ENCODE results near the gene CHRNB1.

Gene CHRNB1

DNA sequence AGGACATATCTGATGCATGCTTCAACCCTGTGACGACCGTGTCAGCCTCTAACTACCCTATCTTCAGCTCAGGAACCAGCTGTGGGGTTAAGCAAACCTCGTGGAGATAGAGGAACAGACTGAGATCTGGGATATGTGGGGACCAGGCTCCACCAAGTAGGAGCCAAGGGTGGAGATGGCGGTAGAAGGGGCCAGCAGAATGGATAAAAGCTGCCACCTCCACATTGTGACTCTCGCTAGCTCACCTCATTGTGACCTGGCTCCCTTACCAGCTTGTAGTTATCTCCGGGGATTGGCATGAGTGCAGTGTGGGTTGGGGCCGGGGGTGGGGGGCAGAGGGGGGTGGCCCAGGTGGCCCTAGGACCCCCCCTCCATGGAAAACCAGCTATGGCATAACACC, 19.5 kb upstream of the CHRNB1 start, which contains the start of gene SPEM2:
SPEM2 (plus strand) TSS at position 301 of the 400 bp plus-strand sequence; CDS start at position 374, 73 bp downstream.
- H3K4me3 ChIP-seq (ENCODE audit: low read length): no peak within 1 kb of the TSS
- TF ChIP-seq ZNF274 (IDR thresholded peaks at IDR 0.05; ENCODE audit: low read depth, low read length): no peak

DNA sequence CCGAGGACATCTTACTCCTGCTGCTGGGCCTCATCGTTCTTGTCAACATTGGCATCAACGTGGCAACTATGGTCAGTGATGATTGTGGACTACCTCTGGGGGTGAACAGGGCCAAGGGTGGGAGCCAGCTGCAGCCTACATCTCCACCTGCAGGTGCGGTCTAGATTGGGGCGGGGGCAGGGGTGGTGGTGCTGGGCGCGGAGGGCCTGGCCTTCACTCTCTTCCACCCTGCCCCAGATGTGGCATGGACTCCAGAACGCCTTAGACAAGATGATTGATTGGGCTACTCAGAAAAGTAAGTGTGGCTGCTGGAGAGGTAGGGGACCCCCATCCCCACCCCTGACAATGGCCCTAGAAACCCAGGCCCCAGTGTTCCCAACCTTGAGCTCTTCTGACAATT, 19.1 kb upstream of the CHRNB1 start:
- TF ChIP-seq ZNF274 (IDR thresholded peaks at IDR 0.05; ENCODE audit: low read depth, low read length): no peak
- no peak overlapping the region for H3K4me3 ChIP-seq (ENCODE audit: low read length)

DNA sequence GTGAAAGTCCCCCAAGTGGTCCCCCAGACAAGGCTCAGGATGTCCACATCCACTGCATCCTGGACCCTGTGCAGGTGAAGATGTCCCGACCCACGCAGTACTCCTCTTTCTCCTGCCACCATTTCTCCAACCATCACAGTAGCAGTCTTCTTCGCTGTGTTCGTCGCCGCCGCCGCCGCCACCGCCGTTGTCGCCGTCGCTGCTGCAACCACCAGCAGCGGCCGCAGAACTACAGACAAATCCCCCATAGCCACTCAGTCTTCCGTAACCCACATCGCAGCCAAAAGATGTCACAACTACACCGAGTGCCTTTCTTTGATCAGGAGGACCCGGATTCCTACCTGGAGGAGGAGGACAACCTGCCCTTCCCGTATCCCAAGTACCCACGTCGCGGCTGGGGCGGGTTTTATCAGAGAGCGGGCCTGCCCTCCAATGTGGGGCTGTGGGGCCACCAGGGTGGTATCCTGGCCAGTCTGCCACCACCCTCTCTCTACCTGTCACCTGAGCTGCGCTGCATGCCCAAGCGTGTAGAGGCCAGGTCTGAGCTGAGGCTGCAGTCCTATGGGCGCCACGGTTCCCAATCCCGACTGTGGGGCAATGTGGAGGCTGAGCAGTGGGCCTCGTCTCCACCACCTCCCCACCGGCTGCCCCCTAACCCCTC, 18.5 kb upstream of the CHRNB1 start:
- H3K4me3 ChIP-seq (ENCODE audit: low read length): no peak overlapping the region
- TF ChIP-seq ZNF274 (IDR thresholded peaks at IDR 0.05; ENCODE audit: low read depth, low read length): no peak

DNA sequence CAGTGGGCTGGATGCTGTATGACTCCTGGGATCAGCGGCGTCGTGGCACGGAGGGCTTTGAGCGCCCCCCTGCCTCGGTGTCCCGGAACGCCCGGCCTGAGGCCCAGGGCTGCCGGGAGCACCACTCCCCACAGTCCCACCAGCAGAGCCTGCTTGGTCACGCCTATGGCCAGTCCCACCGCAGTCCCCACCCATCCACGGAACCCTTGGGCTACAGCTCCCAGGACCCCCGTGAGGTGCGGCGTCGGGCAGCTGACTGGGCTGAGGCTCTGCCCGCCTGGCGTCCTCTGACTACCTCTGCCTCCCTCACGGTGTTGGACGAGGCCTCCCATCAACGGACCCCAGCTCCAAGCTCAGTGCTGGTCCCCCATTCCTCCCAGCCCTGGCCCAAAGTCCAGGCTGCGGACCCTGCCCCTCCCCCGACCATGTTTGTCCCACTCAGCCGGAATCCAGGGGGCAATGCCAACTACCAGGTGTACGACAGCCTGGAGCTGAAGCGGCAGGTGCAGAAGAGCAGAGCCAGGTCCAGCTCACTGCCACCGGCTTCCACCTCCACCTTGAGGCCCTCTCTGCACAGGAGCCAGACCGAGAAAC, 17.9 kb upstream of the CHRNB1 start:
- no peak for TF ChIP-seq ZNF274 (IDR thresholded peaks at IDR 0.05; ENCODE audit: low read depth, low read length)
- no peak overlapping the region for H3K4me3 ChIP-seq (ENCODE audit: low read length)

DNA sequence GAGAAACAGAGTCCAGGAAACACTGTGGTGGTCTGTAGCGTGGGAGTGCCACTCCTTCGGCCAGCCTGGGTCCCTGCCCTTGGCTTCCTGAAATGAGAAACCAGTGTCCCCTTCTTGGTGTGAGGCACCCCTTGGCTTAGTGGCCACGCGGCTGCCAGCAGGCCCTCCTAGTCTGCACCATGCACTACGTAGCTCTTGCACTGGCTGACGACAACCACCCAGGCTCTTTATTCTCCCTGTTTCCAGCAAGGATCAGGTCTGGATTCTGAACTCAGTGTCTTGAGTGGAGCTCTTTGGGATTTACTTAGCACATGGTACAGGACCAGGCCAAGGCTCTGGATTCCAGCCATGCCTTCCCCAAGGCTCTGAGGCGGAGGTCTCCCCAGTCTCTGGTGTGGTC, 17.3 kb upstream of the CHRNB1 start:
- H3K4me3 ChIP-seq (ENCODE audit: low read length): no peak overlapping the region
- no peak for TF ChIP-seq ZNF274 (IDR thresholded peaks at IDR 0.05; ENCODE audit: low read depth, low read length)

DNA sequence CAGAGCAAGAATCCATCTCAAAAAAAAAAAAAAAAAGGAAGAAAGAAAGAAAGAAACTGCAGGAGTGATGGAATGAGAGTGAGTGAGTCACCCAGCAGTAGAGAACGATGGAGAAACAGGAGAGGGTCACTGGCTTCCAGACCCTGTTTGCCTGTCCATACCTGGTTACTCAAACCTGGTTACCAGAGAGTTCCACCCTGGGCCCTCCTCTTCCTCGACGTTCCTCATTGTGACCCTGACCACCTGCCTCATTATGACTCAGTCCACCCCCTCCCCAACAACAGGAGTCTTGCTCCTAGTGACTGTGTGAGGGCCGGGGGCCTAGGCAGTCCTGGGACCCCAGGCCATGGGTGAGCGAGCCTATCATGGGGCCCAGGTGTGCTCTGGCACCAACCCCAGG, 16.3 kb upstream of the CHRNB1 start, which contains the start of gene SPEM3:
SPEM3 (plus strand) TSS at position 301 of the 400 bp plus-strand sequence; CDS start at position 347, 46 bp downstream.
- no peak for TF ChIP-seq ZNF274 (IDR thresholded peaks at IDR 0.05; ENCODE audit: low read depth, low read length)
- H3K4me3 ChIP-seq (ENCODE audit: low read length): no peak within 1 kb of the TSS

DNA sequence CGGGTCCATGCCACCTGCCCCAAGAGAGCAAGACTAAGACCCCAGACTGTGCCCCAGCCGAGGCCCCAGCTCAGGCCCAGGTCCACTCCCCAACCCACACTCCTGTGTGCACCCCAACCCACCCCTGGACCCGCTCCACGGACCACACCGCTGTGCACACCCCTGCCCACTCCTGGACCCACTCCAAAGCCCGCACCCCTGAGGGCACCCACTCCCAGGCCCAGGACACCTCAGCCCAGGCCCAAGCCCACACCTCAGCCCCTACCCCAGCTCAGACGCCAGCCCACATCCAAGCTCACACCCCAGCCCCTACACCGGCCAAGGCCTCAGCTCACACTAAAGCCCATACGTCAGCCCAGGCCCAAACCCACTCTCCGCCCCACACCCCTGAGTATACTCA, 15.1 kb upstream of the CHRNB1 start:
- H3K4me3 ChIP-seq (ENCODE audit: low read length): no peak overlapping the region
- TF ChIP-seq ZNF274 (IDR thresholded peaks at IDR 0.05; ENCODE audit: low read depth, low read length): no peak

DNA sequence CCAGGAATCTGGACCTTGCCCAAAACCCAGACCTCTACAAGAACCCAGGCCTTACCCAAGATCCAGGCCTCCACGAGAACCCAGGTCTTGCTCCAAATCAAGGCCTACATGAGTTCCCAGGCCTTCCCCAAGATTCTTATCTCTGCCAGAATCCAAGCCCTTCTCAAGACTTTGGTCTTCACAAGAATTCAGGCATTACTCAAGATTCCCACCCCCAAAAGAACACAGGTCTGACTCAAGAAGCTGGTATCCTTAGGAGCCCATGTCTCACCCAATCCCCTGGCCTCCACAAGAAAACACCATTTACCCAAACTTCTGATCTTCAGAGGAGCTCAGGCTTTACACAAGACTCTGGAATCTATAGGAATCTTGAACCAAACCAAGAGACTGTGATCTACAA, 13.6 kb upstream of the CHRNB1 start:
- no peak for TF ChIP-seq ZNF274 (IDR thresholded peaks at IDR 0.05; ENCODE audit: low read depth, low read length)
- H3K4me3 ChIP-seq (ENCODE audit: low read length): no peak overlapping the region

DNA sequence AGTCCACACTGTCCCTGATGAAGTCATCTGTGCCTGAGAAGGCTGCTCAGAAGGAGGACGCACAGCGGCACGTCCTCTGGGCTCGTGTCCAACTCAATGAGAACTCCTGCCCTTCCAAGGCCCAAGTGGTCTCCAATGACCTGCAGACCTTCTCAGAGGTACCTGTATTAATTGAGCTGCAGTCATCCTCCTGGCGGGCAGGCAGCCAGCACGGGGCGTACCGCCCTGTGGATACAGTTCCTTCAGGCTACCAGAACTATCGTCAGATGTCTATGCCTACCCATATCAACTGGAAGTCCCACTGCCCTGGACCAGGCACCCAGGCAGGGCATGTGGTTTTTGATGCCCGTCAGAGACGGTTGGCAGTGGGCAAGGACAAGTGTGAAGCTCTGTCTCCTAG, 12.6 kb upstream of the CHRNB1 start:
- TF ChIP-seq ZNF274 (IDR thresholded peaks at IDR 0.05; ENCODE audit: low read depth, low read length): no peak
- H3K4me3 ChIP-seq (ENCODE audit: low read length): no peak overlapping the region

DNA sequence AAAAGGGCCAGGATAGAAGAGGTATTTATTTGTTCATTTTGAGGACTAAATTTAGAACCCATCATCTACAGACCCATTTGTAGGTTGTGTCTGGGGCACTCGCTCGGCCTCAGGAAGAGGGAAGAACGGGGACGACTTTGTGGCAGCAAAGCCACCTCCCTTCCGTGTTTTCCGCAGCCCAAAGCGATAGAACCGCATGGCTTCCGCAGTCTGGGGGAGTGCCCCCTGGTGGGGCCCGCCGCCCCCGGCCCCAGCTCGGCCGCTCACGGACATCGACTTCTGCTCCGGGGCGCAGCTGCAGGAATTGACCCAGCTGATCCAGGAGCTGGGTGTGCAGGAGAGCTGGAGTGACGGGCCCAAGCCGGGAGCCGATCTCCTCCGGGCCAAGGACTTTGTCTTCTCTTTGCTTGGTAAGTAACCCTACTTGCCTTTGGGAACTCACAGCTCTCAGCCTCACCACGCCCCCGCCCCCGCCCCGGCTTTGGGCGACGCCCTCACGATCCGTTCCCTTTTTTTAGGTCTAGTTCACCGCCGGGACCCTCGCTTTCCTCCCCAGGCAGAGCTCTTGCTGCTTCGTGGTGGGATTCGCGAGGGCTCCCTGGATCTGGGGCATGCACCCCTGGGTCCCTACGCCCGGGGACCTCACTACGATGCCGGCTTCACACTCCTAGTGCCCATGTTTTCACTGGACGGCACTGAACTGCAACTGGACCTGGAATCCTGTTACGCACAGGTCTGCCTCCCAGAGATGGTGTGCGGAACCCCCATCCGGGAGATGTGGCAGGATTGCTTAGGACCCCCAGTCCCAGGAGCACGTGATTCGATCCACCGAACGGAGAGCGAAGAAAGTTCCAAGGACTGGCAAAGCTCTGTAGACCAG, 8.9 kb upstream of the CHRNB1 start:
- no peak for TF ChIP-seq ZNF274 (IDR thresholded peaks at IDR 0.05; ENCODE audit: low read depth, low read length)

DNA sequence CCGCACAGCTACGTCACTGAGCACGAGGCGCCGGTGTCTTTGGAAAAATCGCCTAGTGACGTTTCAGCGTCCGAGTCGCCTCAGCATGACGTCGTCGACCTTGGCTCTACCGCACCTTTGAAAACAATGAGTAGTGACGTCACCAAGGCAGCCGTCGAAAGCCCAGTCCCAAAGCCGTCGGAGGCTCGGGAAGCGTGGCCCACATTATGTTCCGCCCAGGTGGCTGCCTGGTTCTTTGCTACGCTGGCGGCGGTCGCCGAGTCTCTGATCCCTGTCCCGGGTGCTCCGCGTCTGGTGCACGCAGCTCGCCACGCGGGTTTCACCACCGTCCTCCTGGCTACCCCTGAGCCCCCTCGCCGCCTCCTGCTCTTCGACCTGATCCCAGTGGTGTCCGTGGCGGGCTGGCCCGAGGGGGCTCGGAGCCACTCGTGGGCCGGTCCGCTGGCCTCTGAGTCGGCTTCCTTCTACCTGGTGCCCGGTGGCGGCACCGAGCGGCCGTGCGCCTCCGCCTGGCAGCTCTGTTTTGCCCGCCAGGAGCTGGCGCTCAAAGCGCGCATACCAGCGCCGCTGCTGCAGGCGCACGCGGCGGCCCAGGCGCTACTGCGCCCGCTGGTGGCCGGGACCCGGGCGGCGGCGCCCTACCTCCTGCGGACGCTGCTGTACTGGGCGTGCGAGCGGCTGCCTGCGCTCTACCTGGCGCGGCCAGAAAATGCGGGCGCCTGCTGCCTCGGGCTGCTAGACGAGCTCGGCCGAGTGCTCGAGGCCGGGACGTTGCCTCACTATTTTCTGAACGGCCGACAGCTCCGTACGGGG, 8.1 kb upstream of the CHRNB1 start:
- TF ChIP-seq ZNF274 (IDR thresholded peaks at IDR 0.05; ENCODE audit: low read depth, low read length): no peak
- peak overlapping the region; percentile 61; the same call in 1 of the 2 replicates for H3K4me3 ChIP-seq (ENCODE audit: low read length)

More for the DNA sequence above, 8.9 kb upstream of the CHRNB1 start:
- peak overlapping the region; percentile 61 for H3K4me3 ChIP-seq (ENCODE audit: low read length)

DNA sequence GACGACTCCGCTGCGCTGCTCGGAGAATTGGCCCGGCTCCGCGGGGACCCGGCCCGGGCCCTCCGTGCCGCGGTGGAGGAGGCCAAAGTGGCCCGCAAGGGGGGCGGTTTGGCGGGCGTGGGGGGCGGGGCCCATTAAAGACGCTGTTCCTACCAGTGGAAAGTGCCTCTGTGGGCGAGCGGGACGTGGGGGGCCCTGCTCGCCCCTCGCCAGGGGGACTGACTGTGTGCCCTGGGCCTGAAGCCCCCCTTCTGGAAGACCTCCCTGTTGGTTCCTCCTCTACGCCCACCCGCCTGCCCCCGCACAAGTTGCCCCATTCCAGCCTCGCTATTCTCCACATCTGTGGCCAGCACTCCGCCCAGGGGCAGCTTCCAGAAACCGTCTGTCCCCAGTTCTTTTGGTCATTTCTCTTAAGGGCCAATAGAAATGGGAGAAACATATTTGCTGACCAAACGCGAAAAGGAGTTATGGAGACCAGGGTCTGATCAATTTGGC, 7.4 kb upstream of the CHRNB1 start:
- H3K4me3 ChIP-seq (ENCODE audit: low read length): no peak overlapping the region; the same call in 1 of the 2 replicates
- no peak for TF ChIP-seq ZNF274 (IDR thresholded peaks at IDR 0.05; ENCODE audit: low read depth, low read length)

DNA sequence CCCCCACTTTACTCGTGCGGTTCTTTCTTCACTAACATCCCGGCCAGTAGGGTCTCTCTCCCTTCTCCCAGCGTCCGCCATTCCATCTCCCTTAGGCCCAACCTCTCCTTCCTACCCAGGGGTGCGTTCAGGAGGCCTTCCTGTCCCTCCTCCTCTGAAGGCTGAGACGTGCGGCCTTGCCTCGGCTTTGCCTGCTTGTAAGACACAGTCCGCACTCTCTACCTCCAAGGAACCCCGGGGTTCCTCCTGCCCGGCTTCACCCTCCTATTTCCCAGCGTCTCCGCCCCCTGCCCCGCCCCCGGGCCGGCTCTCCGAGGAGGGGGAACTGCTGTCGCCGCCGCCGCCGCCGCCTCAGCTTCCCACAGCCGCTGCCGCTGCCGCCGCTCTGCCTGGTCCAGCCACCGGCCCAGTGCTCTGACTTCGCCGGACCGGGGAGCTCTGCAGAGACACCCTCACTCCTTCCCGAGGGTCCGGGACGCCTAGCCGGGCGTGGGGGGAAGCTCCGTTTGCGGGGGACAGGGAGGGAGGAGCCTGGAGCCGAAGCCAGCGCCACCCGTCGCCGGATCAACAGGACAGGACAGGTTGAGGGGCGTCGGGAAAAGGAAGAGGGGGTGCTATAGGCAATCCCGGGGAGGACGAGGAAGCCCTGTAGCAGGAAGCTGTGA, 6.8 kb upstream of the CHRNB1 start:
- H3K4me3 ChIP-seq (ENCODE audit: low read length): peak overlapping the region; percentile 3; the same call in 1 of the 2 replicates
- TF ChIP-seq ZNF274 (IDR thresholded peaks at IDR 0.05; ENCODE audit: low read depth, low read length): no peak

Data from GM08714 (cell line).